Measurements from ENCODE around the gene ZC3HAV1. TPM values are rescaled to one million over a fixed set of nuclear protein-coding genes. Genes with fewer than 3 reads are reported as not detected.

The ZC3HAV1 gene
- total and polyA plus RNA-seq, 9 of the 15 experiments (the other 6 are each of a cell fraction or from before 2014, with no cell fraction given) = 11.9 to 40.5 (median 23.9) TPM

GRCh38 chr7:139133335-139134139 is 24.0 kb upstream of the ZC3HAV1 start (continued):
- no peak for TF ChIP-seq ZNF280A (IDR thresholded peaks at IDR 0.05; ENCODE audit: low read depth, partially characterized antibody)
- TF ChIP-seq MED1 (CRISPR knock-in tag; IDR thresholded peaks at IDR 0.05; ENCODE audit: borderline replicate concordance) = no peak
- TF ChIP-seq ZNF449 (CRISPR knock-in tag; IDR thresholded peaks at IDR 0.05) = 0 out of 2 replicates have a peak, but pooled peaks have one; percentile 54
- peak; percentile 99 for TF ChIP-seq NCOA1 (IDR thresholded peaks at IDR 0.05; ENCODE audit: low read depth)
- no peak for TF ChIP-seq PHB2 (IDR thresholded peaks at IDR 0.05; ENCODE audit: low read depth)
- peak; percentile 73; the same call in 1 of the 2 replicates for TF ChIP-seq ESRRA (IDR thresholded peaks at IDR 0.05; ENCODE audit: borderline replicate concordance, low read depth)
- TF ChIP-seq FOXP4 (CRISPR knock-in tag; IDR thresholded peaks at IDR 0.05; ENCODE audit: borderline replicate concordance) = no peak
- peak; percentile 72 for TF ChIP-seq MBD2 (IDR thresholded peaks at IDR 0.05; ENCODE audit: borderline replicate concordance, low read depth)
- peak; percentile 39 to 66; a peak in 3 of 4 replicates for TF ChIP-seq MLLT1 (IDR thresholded peaks at IDR 0.05)
- TF ChIP-seq ZNF518B (CRISPR knock-in tag; IDR thresholded peaks at IDR 0.05) = no peak
- TF ChIP-seq PTRF (tag; IDR thresholded peaks at IDR 0.05) = no peak
- TF ChIP-seq POLR2AphosphoS5 (IDR thresholded peaks at IDR 0.05; ENCODE audit: control insufficient read depth, insufficient read depth, low read depth, low read length) = peak; percentile 78

Data from K562 (cell line).